ENCODE data around the gene ATP2C1.

GRCh38 chr3:130941793-130942192 is 47.9 kb downstream of the ATP2C1 start:
- TF ChIP-seq POLR2AphosphoS5 (IDR thresholded peaks at IDR 0.05; ENCODE audit: low read depth) (no peak), CTCF (IDR thresholded peaks at IDR 0.05; ENCODE audit: insufficient read depth, low read length) (no peak), REST (IDR thresholded peaks at IDR 0.05; ENCODE audit: insufficient replicate concordance, low read depth) (no peak), GABPA (IDR thresholded peaks at IDR 0.05; ENCODE audit: low read depth) (no peak), SPI1 (IDR thresholded peaks at IDR 0.05; ENCODE audit: borderline replicate concordance, low read depth) (no peak)
